SH-SY5Y (cell line): ENCODE data around the gene CTNNB1.

Experiments used
- GATA2 ChIP-seq: IDR thresholded peaks from 2 replicates; pipeline ENCODE4 v1.6.1; 2011; ENCODE audit warnings: mild to moderate bottlenecking, low read depth, low read length
- GATA3 ChIP-seq: IDR thresholded peaks from 2 replicates; pipeline ENCODE4 v1.6.1; 2011; ENCODE audit warnings: low read depth, mild to moderate bottlenecking, low read length, moderate library complexity

DNA sequence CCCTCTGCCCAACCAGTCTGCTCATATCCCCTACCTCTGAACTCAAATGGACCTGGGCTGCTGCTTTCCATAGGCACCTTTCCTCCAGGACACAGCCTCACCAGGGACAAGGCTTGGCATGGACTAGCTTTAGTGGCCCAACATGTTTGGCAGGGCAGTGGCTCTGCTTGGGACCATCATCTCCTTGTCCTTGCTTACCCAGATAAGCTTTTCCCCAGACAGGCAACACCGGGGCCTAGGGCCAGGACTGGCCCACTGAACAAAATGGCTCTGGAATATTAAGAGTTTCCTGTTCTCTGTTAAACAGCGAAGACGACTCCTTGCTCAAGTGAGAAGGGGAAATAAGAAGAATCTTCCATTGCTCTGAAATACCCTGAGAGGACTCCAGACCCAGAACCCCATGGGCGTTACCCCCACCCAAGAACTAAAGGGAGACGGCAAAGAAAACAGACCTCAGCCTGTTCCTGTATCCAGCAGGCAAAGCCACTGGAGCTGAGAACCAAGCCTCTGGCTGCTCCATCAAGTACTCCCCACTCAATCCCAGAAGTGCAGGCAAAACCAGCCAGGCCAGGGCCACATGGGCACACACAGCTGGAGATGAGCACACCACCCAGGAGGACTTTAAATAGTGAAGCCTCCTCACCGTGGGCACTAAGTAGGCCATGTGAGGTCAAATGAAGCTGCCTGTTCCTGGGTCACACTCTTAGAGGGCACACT, 45.5 kb downstream of the CTNNB1 start:
- TF ChIP-seq GATA3 (no peak), GATA2 (no peak)
